ENCODE results near the gene FOXQ1. TPM values are rescaled to one million over a fixed set of nuclear protein-coding genes. Genes with fewer than 3 reads are reported as not detected.

FOXQ1 gene
- total and polyA plus RNA-seq, 2 of the 13 experiments (the other 11 are each of a cell fraction or from before 2014, with no cell fraction given) = 35.2 to 39.8 TPM

- TF ChIP-seq, protein P1, sequence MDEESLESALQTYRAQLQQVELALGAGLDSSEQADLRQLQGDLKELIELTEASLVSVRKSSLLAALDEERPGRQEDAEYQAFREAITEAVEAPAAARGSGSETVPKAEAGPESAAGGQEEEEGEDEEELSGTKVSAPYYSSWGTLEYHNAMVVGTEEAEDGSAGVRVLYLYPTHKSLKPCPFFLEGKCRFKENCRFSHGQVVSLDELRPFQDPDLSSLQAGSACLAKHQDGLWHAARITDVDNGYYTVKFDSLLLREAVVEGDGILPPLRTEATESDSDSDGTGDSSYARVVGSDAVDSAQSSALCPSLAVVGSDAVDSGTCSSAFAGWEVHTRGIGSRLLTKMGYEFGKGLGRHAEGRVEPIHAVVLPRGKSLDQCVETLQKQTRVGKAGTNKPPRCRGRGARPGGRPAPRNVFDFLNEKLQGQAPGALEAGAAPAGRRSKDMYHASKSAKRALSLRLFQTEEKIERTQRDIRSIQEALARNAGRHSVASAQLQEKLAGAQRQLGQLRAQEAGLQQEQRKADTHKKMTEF (CRISPR knock-in tag; IDR thresholded peaks at IDR 0.05) = peak; percentile 94
- TF ChIP-seq ZNF775 (CRISPR knock-in tag; IDR thresholded peaks at IDR 0.05; ENCODE audit: borderline replicate concordance) (no peak), ZNF256 (CRISPR knock-in tag; conservative IDR thresholded peaks at IDR 0.05) (no peak), ZZZ3 (CRISPR knock-in tag; IDR thresholded peaks at IDR 0.05; ENCODE audit: borderline replicate concordance) (no peak), SMAD1 (CRISPR knock-in tag; IDR thresholded peaks at IDR 0.05; ENCODE audit: borderline replicate concordance, low read depth) (no peak), STAG1 (CRISPR knock-in tag; IDR thresholded peaks at IDR 0.05) (peak; percentile 68), ZIK1 (CRISPR knock-in tag; IDR thresholded peaks at IDR 0.05; ENCODE audit: borderline replicate concordance, low read depth) (no peak), RERE (CRISPR knock-in tag; IDR thresholded peaks at IDR 0.05; ENCODE audit: low read depth) (peak; percentile 76; the same call in 1 of the 2 replicates), ZMAT3 (CRISPR knock-in tag; conservative IDR thresholded peaks at IDR 0.05) (peak; percentile 86; the same call in 1 of the 2 replicates), CEBPG (CRISPR knock-in tag; IDR thresholded peaks at IDR 0.05) (peak; percentile 99), ARID2 (CRISPR knock-in tag; IDR thresholded peaks at IDR 0.05; ENCODE audit: borderline replicate concordance) (peak; percentile 94), CBX5 (CRISPR knock-in tag; IDR thresholded peaks at IDR 0.05; ENCODE audit: borderline replicate concordance) (peak; percentile 91; the same call in 1 of the 2 replicates), ZNF350 (CRISPR knock-in tag; IDR thresholded peaks at IDR 0.05; ENCODE audit: borderline replicate concordance, low read depth) (peak; percentile 90), ZNF678 (CRISPR knock-in tag; IDR thresholded peaks at IDR 0.05) (no peak)
- TF ChIP-seq, protein P2, sequence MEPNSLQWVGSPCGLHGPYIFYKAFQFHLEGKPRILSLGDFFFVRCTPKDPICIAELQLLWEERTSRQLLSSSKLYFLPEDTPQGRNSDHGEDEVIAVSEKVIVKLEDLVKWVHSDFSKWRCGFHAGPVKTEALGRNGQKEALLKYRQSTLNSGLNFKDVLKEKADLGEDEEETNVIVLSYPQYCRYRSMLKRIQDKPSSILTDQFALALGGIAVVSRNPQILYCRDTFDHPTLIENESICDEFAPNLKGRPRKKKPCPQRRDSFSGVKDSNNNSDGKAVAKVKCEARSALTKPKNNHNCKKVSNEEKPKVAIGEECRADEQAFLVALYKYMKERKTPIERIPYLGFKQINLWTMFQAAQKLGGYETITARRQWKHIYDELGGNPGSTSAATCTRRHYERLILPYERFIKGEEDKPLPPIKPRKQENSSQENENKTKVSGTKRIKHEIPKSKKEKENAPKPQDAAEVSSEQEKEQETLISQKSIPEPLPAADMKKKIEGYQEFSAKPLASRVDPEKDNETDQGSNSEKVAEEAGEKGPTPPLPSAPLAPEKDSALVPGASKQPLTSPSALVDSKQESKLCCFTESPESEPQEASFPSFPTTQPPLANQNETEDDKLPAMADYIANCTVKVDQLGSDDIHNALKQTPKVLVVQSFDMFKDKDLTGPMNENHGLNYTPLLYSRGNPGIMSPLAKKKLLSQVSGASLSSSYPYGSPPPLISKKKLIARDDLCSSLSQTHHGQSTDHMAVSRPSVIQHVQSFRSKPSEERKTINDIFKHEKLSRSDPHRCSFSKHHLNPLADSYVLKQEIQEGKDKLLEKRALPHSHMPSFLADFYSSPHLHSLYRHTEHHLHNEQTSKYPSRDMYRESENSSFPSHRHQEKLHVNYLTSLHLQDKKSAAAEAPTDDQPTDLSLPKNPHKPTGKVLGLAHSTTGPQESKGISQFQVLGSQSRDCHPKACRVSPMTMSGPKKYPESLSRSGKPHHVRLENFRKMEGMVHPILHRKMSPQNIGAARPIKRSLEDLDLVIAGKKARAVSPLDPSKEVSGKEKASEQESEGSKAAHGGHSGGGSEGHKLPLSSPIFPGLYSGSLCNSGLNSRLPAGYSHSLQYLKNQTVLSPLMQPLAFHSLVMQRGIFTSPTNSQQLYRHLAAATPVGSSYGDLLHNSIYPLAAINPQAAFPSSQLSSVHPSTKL (CRISPR knock-in tag; IDR thresholded peaks at IDR 0.05) = peak; percentile 98
- TF ChIP-seq, protein P3, sequence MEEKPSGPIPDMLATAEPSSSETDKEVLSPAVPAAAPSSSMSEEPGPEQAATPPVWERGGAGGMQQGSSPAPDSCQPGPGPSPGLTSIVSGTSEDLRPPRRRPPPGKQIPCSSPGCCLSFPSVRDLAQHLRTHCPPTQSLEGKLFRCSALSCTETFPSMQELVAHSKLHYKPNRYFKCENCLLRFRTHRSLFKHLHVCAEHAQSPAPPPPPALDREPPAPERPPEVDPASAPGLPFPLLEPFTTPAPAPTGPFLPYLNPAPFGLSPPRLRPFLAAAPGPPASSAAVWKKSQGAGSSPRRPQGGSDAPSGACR (CRISPR knock-in tag; IDR thresholded peaks at IDR 0.05) = peak; percentile 84; the same call in 1 of the 2 replicates
- TF ChIP-seq, protein P4, sequence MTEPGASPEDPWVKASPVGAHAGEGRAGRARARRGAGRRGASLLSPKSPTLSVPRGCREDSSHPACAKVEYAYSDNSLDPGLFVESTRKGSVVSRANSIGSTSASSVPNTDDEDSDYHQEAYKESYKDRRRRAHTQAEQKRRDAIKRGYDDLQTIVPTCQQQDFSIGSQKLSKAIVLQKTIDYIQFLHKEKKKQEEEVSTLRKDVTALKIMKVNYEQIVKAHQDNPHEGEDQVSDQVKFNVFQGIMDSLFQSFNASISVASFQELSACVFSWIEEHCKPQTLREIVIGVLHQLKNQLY (CRISPR knock-in tag; IDR thresholded peaks at IDR 0.05) = peak; percentile 62; the same call in 1 of the 2 replicates
Observed at GRCh38 chr6:1335367-1336037, 23.6 kb downstream of the FOXQ1 start (continued).
